ENCODE data around the gene AQP12A. TPM values are rescaled to one million over a fixed set of nuclear protein-coding genes. Genes with fewer than 3 reads are reported as not detected.

Gene AQP12A
- total RNA-seq, 1 donor from 2014 or later = not detected

DNA sequence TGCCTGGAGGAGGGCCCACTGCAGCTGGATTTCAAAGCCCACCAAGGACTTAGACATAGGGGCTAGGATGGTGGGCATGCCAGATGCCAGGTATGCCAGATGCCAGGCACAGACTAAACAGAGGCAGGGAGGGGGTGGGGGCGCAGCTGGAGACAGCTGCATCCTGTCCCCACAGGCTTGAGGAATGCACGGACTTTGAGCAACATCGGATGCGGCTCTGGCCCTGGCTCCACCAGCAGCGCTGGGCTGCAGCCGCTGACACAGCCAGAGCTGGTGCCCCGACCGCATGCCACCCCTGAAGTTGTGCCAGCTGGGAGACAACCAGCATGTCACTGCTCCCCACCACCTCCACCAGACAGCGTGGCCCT lies 39.5 kb downstream of the AQP12A start:
- DNase-seq (ENCODE audit: low spot score) (no peak), ATAC-seq (peak; percentile 62)
- intact Hi-C loops (cut with DNase I) = no loop called here

DNA sequence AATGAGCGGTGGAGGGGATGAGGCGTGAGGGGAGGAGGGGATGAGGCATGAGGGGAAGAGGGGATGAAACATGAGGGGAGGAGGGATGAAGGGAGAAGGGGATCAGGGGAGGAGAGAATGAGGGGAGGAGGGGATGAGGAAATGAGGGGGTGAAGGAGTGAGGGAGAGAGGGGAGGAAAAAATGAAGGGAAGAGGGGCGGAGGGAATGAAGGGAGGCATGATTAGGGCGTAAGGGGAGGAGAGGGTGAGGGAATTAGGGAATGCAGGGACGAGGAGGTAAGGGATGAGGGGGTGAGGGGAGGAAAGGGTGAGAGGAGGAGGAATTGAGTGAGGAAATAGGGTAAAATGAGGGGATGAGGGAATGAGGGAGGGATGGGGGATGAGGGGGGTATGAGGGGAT lies 40.5 kb downstream of the AQP12A start:
- ATAC-seq = no peak
- DNase-seq (ENCODE audit: low spot score) = no peak
- intact Hi-C loops (cut with DNase I) = no loop called here

DNA sequence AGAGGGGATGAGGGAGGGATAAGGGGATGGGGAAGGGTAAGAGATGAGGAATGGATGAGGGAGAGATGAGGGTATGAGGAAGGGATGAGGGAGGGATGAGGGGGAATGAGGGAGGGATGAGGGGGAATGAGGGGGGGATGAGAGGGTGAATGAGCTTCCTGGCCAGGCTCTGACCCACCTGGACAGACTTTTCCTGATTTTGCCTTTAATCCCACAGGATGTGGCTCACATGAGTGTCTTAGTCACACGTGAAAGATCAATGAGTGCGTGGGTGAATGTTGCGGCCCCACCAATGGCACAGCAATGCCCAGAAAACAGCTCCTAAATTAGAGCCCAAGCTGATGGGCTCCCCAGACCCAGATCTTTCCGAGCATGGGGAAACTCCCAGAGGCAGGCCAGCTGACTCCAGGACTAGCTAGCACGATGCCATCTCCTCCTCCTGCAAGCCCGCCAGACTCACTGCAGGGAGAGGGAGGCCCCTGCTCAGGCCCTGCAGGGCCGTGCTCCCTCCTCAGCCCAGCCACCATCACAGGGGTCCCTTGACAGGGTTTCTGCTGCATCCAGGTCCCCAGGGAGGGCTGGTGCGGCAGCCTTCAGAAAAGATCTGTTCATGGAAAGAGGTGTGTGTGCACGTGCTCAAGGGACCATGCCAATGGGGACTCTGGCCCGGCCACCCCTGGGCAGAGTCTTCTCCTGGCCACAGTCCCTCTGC lies 41.4 kb downstream of the AQP12A start:
- DNase-seq (ENCODE audit: low spot score) = no peak
- no peak for ATAC-seq
- intact Hi-C loops (cut with DNase I) = no loop called here

DNA sequence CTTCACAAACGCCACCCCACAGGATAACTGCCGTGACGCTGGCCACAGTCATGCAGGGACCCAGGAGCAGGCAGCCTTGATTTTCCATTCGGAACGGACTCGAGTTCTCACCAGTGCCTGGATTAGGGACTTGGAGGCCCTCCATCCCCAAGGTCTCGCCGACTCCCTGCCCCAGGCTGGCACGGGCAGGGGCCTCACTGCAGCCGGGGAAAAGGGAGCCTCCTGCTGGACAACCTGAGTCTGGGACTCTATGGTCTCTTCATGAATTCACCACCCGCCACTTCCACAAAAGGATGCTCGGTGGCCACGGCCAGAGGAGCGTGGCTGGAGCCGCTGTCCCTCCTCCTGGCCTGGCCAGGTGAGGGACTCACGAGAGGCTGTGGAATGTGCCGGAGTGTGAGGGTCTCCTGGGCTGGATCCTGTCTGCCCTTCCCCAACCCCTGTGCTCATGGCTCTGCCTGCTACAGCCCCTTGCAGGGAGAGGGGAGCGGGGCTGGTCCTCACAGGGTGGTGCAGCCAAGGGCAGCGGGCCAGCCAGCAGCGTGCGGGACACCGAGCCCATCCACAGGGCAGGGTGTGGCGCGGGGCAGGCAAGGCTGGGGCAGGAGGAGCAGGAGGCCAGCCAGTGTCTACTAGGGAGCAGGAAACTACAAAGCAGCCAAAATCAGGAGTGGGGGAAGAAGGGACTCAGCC lies 42.3 kb downstream of the AQP12A start:
- DNase-seq (ENCODE audit: low spot score) (no peak), ATAC-seq (no peak)
- intact Hi-C loops (cut with DNase I) = no loop called here

DNA sequence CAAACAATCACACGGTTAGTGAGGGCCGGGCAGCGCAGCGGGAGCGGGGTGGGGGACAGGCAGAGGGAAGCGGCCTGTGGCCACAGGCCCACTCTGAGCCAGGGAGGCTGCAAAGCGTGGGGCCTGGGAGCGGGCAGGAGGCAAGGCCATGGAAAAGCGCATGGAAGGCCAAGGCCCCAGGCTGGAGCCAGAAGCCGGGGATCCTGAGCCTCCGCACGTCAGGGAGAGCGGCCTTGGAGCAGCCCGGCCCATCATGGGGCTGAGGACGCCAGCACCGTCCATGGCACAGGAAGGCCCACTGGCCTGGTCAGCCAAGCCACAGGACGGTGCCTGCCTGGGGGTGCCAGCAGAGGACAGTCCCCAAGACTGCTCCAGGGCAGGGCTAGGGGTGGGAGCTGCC lies 43.1 kb downstream of the AQP12A start:
- no peak for DNase-seq (ENCODE audit: low spot score)
- intact Hi-C loops (cut with DNase I) = no loop called here
- no peak for ATAC-seq

DNA sequence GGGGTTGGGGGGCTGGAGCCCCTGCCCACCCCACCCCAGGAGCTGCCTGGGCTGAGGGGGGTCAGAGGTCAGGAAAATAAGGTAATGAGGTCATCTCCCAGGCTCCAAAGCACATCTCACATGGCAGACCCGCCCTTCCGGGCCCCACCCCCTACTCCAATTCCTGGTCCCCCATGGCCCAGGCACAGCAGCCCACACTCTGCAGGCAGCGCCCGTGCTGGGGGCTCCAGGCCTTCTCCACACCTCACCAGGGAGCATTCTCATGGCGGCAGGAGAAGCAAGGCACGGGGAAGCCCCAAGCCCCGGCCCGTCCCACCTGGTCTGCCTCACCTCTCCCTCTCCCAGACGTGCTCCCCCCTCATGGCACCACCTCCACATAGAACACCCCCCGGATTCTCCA lies 43.8 kb downstream of the AQP12A start:
- DNase-seq (ENCODE audit: low spot score) = no peak
- intact Hi-C loops (cut with DNase I) = no loop called here
- no peak for ATAC-seq

DNA sequence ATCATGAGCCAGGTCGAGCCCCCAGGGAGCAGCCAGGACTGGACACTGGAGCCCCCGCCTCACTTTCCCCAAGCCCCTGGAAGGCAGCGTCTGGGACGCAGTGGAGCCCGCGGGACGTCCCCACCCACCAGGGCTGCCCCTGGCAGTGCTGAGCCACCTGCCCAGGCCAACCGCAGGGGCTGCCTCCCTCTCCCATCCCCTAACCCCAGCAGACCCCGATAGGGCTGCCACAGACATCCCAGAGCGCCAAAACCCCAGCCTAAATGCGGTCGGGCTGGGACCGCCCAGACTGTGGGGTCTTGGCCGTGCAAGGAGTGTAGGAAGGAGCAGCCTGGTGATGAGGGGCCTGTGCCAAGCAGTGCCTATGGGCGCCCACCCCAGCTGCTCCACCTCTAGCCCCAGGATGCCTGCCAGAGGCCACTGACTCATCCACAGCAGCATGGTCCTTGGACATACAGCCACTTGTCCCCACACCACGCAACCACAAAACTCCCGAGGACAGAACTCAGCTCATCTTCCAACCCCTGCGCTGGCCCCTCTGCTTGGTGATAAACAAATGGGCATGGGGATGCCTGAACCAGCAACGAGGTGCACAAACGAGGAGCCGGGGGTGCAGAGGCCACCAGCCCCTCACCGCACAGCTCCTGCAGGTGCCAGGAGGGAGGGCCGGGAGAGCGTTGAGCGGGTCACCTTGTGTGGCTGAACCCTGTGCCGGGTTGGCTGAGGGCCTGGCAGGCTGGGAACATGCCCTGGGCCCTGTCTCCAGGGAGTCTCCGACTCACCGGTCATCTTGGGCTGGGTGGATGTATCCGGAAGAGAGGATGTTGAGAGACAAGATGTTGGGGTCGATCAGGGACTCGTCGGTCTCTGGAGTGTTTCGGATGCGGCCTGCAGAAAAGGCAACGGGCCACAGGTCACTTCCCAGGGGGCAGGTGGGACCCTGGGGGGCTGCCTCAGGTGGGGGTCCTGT lies 44.9 kb downstream of the AQP12A start:
- intact Hi-C loops (cut with DNase I) = no loop called here
- no peak for DNase-seq (ENCODE audit: low spot score)
- no peak for ATAC-seq

DNA sequence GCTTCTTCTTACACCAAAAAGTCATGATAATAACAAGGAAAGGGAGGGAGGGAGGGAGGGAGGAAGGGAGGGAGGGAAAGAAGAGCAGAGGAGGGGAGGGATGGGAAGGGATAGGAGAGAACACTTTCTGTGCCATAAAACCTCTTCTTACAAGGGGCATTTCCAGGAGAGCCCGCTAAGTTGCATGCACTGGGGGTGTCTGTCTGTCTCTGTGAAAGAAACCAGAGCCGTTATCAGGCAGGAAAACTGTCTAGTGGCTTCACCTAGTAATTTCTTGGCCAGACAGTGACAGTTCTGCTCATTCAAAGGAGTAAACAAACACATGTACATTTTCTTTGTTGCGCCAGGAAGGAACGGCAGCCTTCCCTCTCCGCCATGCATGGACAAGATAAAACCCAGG lies 45.8 kb downstream of the AQP12A start:
- no peak for DNase-seq (ENCODE audit: low spot score)
- no peak for ATAC-seq
- intact Hi-C loops (cut with DNase I) = no loop called here

DNA sequence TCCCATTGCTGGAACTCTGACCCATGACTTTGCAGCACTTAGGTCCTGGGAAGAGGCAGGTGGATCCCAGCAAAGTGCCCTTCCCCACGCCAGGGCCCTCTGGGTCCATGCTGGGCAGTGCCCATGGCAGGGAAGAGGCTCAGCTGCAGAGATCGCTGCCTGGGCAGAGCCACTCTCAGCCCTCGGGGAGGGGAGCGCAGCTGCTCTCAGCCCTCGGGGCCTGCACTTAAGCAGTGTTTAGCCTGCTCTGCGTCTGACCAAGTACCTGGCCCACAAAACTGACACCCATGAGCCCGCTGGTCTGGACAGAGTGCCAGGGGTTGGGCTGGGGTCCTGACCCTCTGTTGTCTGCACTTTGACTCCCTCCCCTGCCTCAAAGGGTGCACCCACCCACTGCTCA lies 46.3 kb downstream of the AQP12A start:
- intact Hi-C loops (cut with DNase I) = no loop called here
- DNase-seq (ENCODE audit: low spot score) (no peak), ATAC-seq (no peak)

DNA sequence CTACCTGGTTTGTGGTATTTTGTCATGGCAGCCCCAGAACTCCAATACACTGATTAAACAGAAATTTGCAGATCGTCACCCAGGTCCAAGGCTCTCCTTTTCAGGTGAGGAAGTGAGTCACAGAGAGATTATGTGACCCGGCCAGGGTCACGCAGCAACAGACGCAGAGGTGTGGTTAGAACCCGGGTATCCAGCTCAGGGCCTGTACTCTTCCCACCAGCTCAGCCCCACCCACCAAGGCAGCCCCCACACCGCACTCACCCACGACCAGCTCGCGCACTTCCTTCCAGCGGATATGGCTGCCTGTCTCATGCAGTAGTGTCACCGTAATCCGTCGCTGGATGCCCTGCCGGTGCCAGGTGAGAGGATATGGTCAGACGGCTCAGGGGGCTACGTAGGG lies 48.1 kb downstream of the AQP12A start:
- intact Hi-C loops (cut with DNase I) = no loop called here
- ATAC-seq (no peak), DNase-seq (ENCODE audit: low spot score) (no peak)

DNA sequence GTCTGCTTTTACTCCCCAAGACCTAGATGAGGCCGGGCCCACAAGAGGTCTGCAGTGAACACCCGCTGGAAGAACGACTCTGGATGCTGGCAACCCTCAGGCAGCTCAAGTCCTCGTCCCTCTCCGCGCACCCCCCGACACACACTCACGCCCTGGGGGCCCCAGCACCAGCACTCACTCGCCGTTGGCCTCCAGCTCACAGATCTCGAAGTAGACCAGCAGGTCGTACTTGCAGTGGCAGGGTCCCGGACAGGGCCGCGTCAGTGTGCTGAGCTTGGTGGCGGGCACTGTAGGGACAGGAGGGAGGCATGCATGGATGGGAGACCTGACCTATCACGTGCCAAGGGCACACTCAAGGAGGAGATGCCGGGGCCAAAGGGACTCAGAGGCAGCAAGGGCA lies 49.4 kb downstream of the AQP12A start:
- intact Hi-C loops (cut with DNase I) = no loop called here
- no peak for DNase-seq (ENCODE audit: low spot score)
- no peak for ATAC-seq

DNA sequence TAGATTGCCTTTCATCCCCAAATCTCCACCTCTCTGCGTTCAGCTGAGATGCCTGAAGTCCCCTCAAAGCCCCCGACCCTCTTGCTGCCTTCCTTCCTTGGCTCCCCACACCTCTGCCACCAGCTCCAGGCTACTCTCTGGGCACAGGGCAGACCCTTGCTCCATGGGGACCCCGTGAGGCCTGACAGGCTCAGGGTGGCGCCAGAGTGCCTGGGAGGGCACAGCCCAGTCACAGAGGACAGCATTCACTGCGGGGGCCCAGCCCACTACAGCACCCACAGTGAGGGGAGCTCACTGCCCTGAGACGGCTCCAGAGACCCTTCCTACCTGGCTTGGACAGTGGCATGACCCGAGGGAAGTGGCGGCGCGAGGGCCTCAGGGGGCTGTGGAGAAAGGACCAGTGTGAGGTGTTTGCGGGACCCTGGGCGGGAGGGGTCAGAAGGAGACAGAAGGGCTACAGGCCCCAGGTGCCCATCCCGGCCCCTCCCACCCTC lies 51.0 kb downstream of the AQP12A start:
- DNase-seq (ENCODE audit: low spot score) (no peak), ATAC-seq (no peak)
- intact Hi-C loops (cut with DNase I) = no loop called here

DNA sequence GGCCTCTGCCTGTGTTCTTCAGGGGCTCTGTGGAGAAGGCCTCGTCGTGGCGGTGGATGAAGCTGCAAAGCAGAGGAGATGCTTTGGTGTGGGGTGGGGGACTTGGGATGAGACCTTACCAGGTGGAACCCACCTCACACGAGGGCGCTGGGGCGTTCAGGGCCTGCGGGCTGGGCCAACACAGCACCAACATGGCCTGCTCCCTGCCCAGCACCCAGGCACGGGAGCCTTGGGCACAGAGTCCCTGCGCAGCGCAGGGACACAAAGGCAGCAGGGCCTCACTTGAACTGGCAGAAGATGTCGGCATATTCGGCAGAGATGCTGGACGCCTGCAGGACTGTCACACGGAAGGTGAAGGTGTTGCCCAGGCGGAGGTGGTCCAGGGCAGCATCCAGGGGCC lies 53.8 kb downstream of the AQP12A start:
- no peak for ATAC-seq
- intact Hi-C loops (cut with DNase I) = no loop called here
- no peak for DNase-seq (ENCODE audit: low spot score)

DNA sequence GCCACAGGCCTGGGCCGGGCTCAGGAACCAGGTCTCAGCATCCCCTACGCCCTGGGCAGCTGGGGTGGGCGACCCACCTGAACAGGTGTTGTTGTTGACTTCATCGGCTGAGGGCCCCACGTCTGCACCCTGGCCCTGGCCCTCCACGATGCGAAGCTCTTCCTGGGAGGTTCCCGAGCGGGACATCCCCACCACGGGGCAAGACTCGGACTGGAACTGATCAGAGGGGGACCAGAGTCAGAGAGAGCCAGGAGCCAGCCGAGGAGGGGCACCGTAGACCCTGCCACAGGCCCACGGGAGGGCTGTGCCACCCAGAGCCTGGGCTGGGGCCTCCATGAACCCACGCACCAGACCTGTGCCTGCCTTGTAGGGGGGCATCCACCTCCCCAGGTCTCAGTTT lies 54.3 kb downstream of the AQP12A start:
- no peak for ATAC-seq
- intact Hi-C loops (cut with DNase I) = no loop called here

DNA sequence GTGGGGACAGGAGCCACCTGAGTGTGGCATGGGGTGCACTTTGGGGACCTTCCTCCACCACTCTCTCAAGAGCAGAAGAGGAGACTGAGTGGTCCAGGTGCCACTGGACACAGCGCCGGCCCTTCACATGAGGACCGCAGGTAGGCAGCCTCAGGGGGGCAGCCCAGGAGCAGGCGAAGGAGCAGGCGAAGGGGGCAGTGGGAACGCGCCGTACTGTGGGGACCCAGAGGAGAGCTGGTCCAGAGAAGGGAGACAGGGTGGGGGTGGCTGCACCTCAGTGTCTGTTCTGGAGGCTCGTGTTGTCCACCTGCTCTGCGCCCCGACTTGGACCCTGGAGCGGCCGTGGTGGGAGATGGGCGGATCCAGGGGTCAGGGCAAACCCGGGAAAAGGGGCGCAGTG lies 55.0 kb downstream of the AQP12A start:
- ATAC-seq = no peak
- DNase-seq (ENCODE audit: low spot score) = no peak
- intact Hi-C loops (cut with DNase I) = no loop called here

More for the DNA sequence above, 54.3 kb downstream of the AQP12A start:
- DNase-seq (ENCODE audit: low spot score) = no peak

DNA sequence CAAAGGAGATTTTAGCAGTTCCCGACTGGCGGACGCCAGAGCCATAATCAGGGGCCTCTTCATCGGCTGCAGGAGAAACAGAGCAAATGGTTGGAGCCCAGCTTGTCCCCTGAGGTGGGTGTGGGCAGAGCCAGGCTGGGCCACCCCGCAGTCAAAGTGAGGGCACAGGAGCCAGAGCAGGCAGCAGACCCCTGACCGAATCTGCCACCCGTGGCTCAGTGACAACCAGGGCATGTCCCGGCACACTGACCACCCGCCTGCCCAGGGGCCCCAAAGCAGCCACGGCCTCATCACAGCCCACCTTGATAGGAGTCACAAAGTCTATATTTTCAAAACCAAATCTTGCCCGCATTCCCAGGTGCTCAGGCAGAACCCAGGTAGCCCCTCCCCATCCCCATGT lies 55.6 kb downstream of the AQP12A start:
- ATAC-seq = no peak
- intact Hi-C loops (cut with DNase I) = no loop called here
- no peak for DNase-seq (ENCODE audit: low spot score)
